ENCODE measurements around the gene LCN9. TPM values are rescaled to one million over a fixed set of nuclear protein-coding genes. Genes with fewer than 3 reads are reported as not detected.
"Not testable (repeated sequence)": the region's sequence is repeated elsewhere in the genome, so short reads cannot be mapped to it uniquely, and the experiment has no call there.

Gene LCN9
- total and polyA plus RNA-seq, 4 donors: not detected

- WGBS: 86% methylated on average over 10 of the region's 10 CpGs
- H3K27me3 ChIP-seq (ENCODE audit: control insufficient read depth in 4 of 4, insufficient read depth in 4 of 4, low read length in 3 of 4): peaks cover 0 to 3% (median 1%) of the 10 kb centered on the region in 4 donors
- no peak for DNase-seq (ENCODE audit: low spot score)
Observed at GRCh38 chr9:135632841-135633240, 30.3 kb upstream of the LCN9 start.

GRCh38 chr9:135636930-135637530, 26.1 kb upstream of the LCN9 start:
- H3K4me3 ChIP-seq (ENCODE audit: low read depth in 1 of 3, low read length in 3 of 3); H3K27ac ChIP-seq (ENCODE audit: low read depth in 1 of 2, low read length in 2 of 2); H3K9me3 ChIP-seq (ENCODE audit: control insufficient read depth in 4 of 4, low read length in 3 of 4); DNase-seq (ENCODE audit: low spot score); H3K9ac ChIP-seq (ENCODE audit: low read depth in 1 of 2, low read length in 2 of 2); H3K36me3 ChIP-seq (ENCODE audit: control insufficient read depth in 4 of 4, insufficient read depth in 3 of 4, low read depth in 1 of 4, low read length in 3 of 4); H3K4me1 ChIP-seq (ENCODE audit: control insufficient read depth in 4 of 4, insufficient read depth in 4 of 4, low read length in 3 of 4); H3K27me3 ChIP-seq (ENCODE audit: control insufficient read depth in 4 of 4, insufficient read depth in 4 of 4, low read length in 3 of 4): not testable (repeated sequence)
- 76% methylated on average over 7 of the region's 7 CpGs for WGBS

More at GRCh38 chr9:135632841-135633240, 30.3 kb upstream of the LCN9 start:
- peaks cover 0 to 10% (median 1%) of the 10 kb centered on the region in 4 donors for H3K9me3 ChIP-seq (ENCODE audit: control insufficient read depth in 4 of 4, low read length in 3 of 4)
- no peak overlapping the region for H3K9ac ChIP-seq (ENCODE audit: low read depth in 1 of 2, low read length in 2 of 2)
- no peak overlapping the region for H3K4me3 ChIP-seq (ENCODE audit: low read depth in 1 of 3, low read length in 3 of 3)
- TF ChIP-seq TAF1 (conservative IDR thresholded peaks at IDR 0.05) (no peak), YY1 (IDR thresholded peaks at IDR 0.05) (no peak), RXRA (IDR thresholded peaks at IDR 0.05) (no peak), FOXA2 (IDR thresholded peaks at IDR 0.05) (no peak), RAD21 (IDR thresholded peaks at IDR 0.05) (no peak), EGR1 (IDR thresholded peaks at IDR 0.05; ENCODE audit: low read depth in 2 of 2) (no peak), NR2F2 (IDR thresholded peaks at IDR 0.05) (no peak), MAX (IDR thresholded peaks at IDR 0.05) (no peak), GABPA (IDR thresholded peaks at IDR 0.05 in 1 of 2, conservative IDR thresholded peaks at IDR 0.05 in 1 of 2) (no peak), FOXA1 (IDR thresholded peaks at IDR 0.05) (no peak), ATF3 (IDR thresholded peaks at IDR 0.05) (no peak), REST (IDR thresholded peaks at IDR 0.05) (no peak), JUND (IDR thresholded peaks at IDR 0.05) (no peak), HNF4A (conservative IDR thresholded peaks at IDR 0.05) (no peak), HNF4G (IDR thresholded peaks at IDR 0.05) (no peak), CTCF (IDR thresholded peaks at IDR 0.05; ENCODE audit: low read depth, low read length, missing input control) (no peak), SP1 (IDR thresholded peaks at IDR 0.05) (no peak)
- no peak overlapping the region for H3K27ac ChIP-seq (ENCODE audit: low read depth in 1 of 2, low read length in 2 of 2)
- H3K4me1 ChIP-seq (ENCODE audit: control insufficient read depth in 4 of 4, insufficient read depth in 4 of 4, low read length in 3 of 4): no peaks in the 10 kb centered on the region
- no peaks in the 10 kb centered on the region for H3K36me3 ChIP-seq (ENCODE audit: control insufficient read depth in 4 of 4, insufficient read depth in 3 of 4, low read depth in 1 of 4, low read length in 3 of 4)

Measured in liver (tissue), 9 donors.